SK-N-SH treated with all-trans-retinoic acid at 6 μM for 48 hours (cell line): ENCODE measurements around the gene FYN.

Experiments used
- ATAC-seq: fragments of 200-7000 bp; cut with Tn5 transposase; 3 replicates; pipeline ENCODE4 v1.9.1; 2020; ENCODE audit warnings: mild to moderate bottlenecking, moderate library complexity
- ARNTL ChIP-seq: fragments of 450-650 bp; formaldehyde crosslinking; IDR thresholded peaks from 2 replicates; pipeline ENCODE4 v1.5.0; 2020; ENCODE audit warnings: low read depth, mild to moderate bottlenecking, moderate library complexity, borderline replicate concordance
- BACH2 ChIP-seq: fragments of 250-450 bp; sonication (Bioruptor Pico); IDR thresholded peaks from 2 replicates; pipeline ENCODE4 v1.9.0; 2021; ENCODE audit warnings: mild to moderate bottlenecking, borderline replicate concordance
- CSDC2 ChIP-seq: fragments of 250-450 bp; sonication (Bioruptor Pico); IDR thresholded peaks from 2 replicates; pipeline ENCODE4 v1.5.0; 2020; ENCODE audit warnings: mild to moderate bottlenecking, moderate library complexity
- CSRNP3 ChIP-seq: fragments of 250-450 bp; sonication (Bioruptor Pico); IDR thresholded peaks from 2 replicates; pipeline ENCODE4 v1.5.1; 2021; ENCODE audit warnings: mild to moderate bottlenecking, moderate library complexity
- ESRRG ChIP-seq: fragments of 250-450 bp; sonication (Bioruptor Pico); IDR thresholded peaks from 2 replicates; pipeline ENCODE4 v1.6.1; 2021; ENCODE audit warnings: mild to moderate bottlenecking
- GLIS3 ChIP-seq: fragments of 250-450 bp; sonication (Bioruptor Pico); IDR thresholded peaks from 2 replicates; pipeline ENCODE4 v1.5.0; 2020; ENCODE audit warnings: mild to moderate bottlenecking, moderate library complexity
- ISL1 ChIP-seq: fragments of 250-450 bp; sonication (Bioruptor Pico); IDR thresholded peaks from 2 replicates; pipeline ENCODE4 v2.1.2; 2022; ENCODE audit warnings: mild to moderate bottlenecking, moderate library complexity
- OSR1 ChIP-seq: fragments of 250-450 bp; sonication (Bioruptor Pico); IDR thresholded peaks from 2 replicates; pipeline ENCODE4 v1.8.0; 2022; ENCODE audit warnings: moderate library complexity, mild to moderate bottlenecking, inconsistent platforms
- PATZ1 ChIP-seq: fragments of 250-450 bp; sonication (Bioruptor Pico); IDR thresholded peaks from 2 replicates; pipeline ENCODE4 v1.8.0; 2020; ENCODE audit warnings: mild to moderate bottlenecking, moderate library complexity, borderline replicate concordance
- PPARA ChIP-seq: fragments of 250-450 bp; sonication (Bioruptor Pico); IDR thresholded peaks from 2 replicates; pipeline ENCODE4 v1.5.0; 2020; ENCODE audit warnings: mild to moderate bottlenecking, borderline replicate concordance
- RARB ChIP-seq: fragments of 250-450 bp; sonication (Bioruptor Pico); IDR thresholded peaks from 2 replicates; pipeline ENCODE4 v1.8.0; 2021; ENCODE audit warnings: mild to moderate bottlenecking, moderate library complexity
- SNAI2 ChIP-seq: fragments of 250-450 bp; sonication (Bioruptor Pico); IDR thresholded peaks from 2 replicates; pipeline ENCODE4 v1.5.0; 2020; ENCODE audit warnings: mild to moderate bottlenecking, moderate library complexity
- TCF4 ChIP-seq: fragments of 250-450 bp; sonication (Bioruptor Pico); IDR thresholded peaks from 2 replicates; pipeline ENCODE4 v1.8.0; 2021; ENCODE audit warnings: mild to moderate bottlenecking, moderate library complexity, borderline replicate concordance
- TOX ChIP-seq: fragments of 250-450 bp; sonication (Bioruptor Pico); IDR thresholded peaks from 2 replicates; pipeline ENCODE4 v1.8.0; 2021; ENCODE audit warnings: mild to moderate bottlenecking, moderate library complexity, borderline replicate concordance
- ZC3H10 ChIP-seq: fragments of 250-450 bp; sonication (Bioruptor Pico); IDR thresholded peaks from 2 replicates; pipeline ENCODE4 v1.5.1; 2021; ENCODE audit warnings: mild to moderate bottlenecking, moderate library complexity
- ZFP3 ChIP-seq: fragments of 250-450 bp; sonication (Bioruptor Pico); IDR thresholded peaks from 2 replicates; pipeline ENCODE4 v1.5.0; 2020; ENCODE audit warnings: mild to moderate bottlenecking, moderate library complexity
- ZFP30 ChIP-seq: fragments of 450-650 bp; formaldehyde crosslinking; IDR thresholded peaks from 2 replicates; pipeline ENCODE4 v1.5.0; 2022; ENCODE audit warnings: mild to moderate bottlenecking, moderate library complexity
- ZNF70 ChIP-seq: fragments of 450-650 bp; formaldehyde crosslinking; IDR thresholded peaks from 2 replicates; pipeline ENCODE4 v1.5.0; 2020; ENCODE audit warnings: mild to moderate bottlenecking, moderate library complexity
- TF ChIP-seq, protein P1 (sequence below): fragments of 250-450 bp; sonication (Bioruptor Pico); IDR thresholded peaks from 2 replicates; pipeline ENCODE4 v1.8.0; 2021; ENCODE audit warnings: low read depth, mild to moderate bottlenecking, moderate library complexity, borderline replicate concordance
- TF ChIP-seq, protein P2 (sequence below): fragments of 250-450 bp; sonication (Bioruptor Pico); IDR thresholded peaks from 2 replicates; pipeline ENCODE4 v1.5.1; 2020; ENCODE audit warnings: low read depth, mild to moderate bottlenecking, moderate library complexity

FYN gene

GRCh38 chr6:111850295-111850937 is 22.8 kb downstream of the FYN start (continued):
- TF ChIP-seq PATZ1 (CRISPR knock-in tag) (no peak), ZFP30 (CRISPR knock-in tag) (no peak), TOX (no peak)

- no peak for ATAC-seq
- TF ChIP-seq ISL1 (CRISPR knock-in tag) (no peak), BACH2 (CRISPR knock-in tag) (no peak), TOX (no peak), TCF4 (CRISPR knock-in tag) (no peak)
Measured at GRCh38 chr6:111849298-111849697, 24.0 kb downstream of the FYN start.

GRCh38 chr6:111848262-111848812 is 24.9 kb downstream of the FYN start:
- ATAC-seq: no peak
- no peak for TF ChIP-seq ISL1 (CRISPR knock-in tag)

- no peak for TF ChIP-seq TOX
- no peak for TF ChIP-seq GLIS3 (CRISPR knock-in tag)
- TF ChIP-seq, protein P1, sequence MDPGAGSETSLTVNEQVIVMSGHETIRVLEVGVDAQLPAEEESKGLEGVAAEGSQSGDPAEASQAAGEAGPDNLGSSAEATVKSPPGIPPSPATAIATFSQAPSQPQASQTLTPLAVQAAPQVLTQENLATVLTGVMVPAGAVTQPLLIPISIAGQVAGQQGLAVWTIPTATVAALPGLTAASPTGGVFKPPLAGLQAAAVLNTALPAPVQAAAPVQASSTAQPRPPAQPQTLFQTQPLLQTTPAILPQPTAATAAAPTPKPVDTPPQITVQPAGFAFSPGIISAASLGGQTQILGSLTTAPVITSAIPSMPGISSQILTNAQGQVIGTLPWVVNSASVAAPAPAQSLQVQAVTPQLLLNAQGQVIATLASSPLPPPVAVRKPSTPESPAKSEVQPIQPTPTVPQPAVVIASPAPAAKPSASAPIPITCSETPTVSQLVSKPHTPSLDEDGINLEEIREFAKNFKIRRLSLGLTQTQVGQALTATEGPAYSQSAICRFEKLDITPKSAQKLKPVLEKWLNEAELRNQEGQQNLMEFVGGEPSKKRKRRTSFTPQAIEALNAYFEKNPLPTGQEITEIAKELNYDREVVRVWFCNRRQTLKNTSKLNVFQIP (CRISPR knock-in tag): no peak
- TF ChIP-seq ZFP3 (CRISPR knock-in tag): no peak
- no peak for TF ChIP-seq OSR1 (CRISPR knock-in tag)
- no peak for TF ChIP-seq SNAI2 (CRISPR knock-in tag)
- no peak for ATAC-seq
Measured at GRCh38 chr6:111846492-111847409, 26.5 kb downstream of the FYN start.

- ATAC-seq: no peak
Measured at GRCh38 chr6:111846066-111846465, 27.2 kb downstream of the FYN start.

More at GRCh38 chr6:111846066-111846465, 27.2 kb downstream of the FYN start:
- no peak for TF ChIP-seq ZC3H10 (CRISPR knock-in tag)
- no peak for TF ChIP-seq ZFP30 (CRISPR knock-in tag)
- no peak for TF ChIP-seq ARNTL (CRISPR knock-in tag)
- no peak for TF ChIP-seq ISL1 (CRISPR knock-in tag)
- no peak for TF ChIP-seq BACH2 (CRISPR knock-in tag)
- no peak for TF ChIP-seq RARB (CRISPR knock-in tag)
- TF ChIP-seq ZNF70 (CRISPR knock-in tag): no peak
- no peak for TF ChIP-seq PATZ1 (CRISPR knock-in tag)
- no peak for TF ChIP-seq ESRRG (CRISPR knock-in tag)
- TF ChIP-seq, protein P2, sequence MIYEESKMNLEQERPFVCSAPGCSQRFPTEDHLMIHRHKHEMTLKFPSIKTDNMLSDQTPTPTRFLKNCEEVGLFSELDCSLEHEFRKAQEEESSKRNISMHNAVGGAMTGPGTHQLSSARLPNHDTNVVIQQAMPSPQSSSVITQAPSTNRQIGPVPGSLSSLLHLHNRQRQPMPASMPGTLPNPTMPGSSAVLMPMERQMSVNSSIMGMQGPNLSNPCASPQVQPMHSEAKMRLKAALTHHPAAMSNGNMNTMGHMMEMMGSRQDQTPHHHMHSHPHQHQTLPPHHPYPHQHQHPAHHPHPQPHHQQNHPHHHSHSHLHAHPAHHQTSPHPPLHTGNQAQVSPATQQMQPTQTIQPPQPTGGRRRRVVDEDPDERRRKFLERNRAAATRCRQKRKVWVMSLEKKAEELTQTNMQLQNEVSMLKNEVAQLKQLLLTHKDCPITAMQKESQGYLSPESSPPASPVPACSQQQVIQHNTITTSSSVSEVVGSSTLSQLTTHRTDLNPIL (CRISPR knock-in tag): no peak
- no peak for TF ChIP-seq OSR1 (CRISPR knock-in tag)
- TF ChIP-seq ZFP3 (CRISPR knock-in tag): no peak
- no peak for TF ChIP-seq PPARA (CRISPR knock-in tag)
- TF ChIP-seq, protein P1 (CRISPR knock-in tag): no peak
- TF ChIP-seq CSDC2: no peak
- no peak for TF ChIP-seq SNAI2 (CRISPR knock-in tag)
- TF ChIP-seq CSRNP3 (CRISPR knock-in tag): no peak
